CD4-positive, alpha-beta memory T cell (primary cell): ENCODE data around the gene AKNA. TPM values are rescaled to one million over a fixed set of nuclear protein-coding genes. Genes with fewer than 3 reads are reported as not detected.

Experiments used
- CTCF ChIA-PET: fragments of 350-600 bp; sonication (Branson Sonifier 250); formaldehyde crosslinking; loops from one replicate; lab custom pipeline; 2021; ENCODE audit warnings: inconsistent platforms; ENCODE audit not compliant: partially characterized antibody; lab: Charles Lee
- POLR2A ChIA-PET: fragments of 350-600 bp; sonication (Branson Sonifier 250); formaldehyde crosslinking; loops from one replicate; lab custom pipeline; 2021; ENCODE audit not compliant: partially characterized antibody; lab: Charles Lee
- DNase-seq, 5 donors: peaks; one replicate each; pipeline versions ENCODE4 v3.0.0 to v3.0.0-alpha.2; 2020 to 2022; ENCODE audit warnings: mixed read lengths in 1 of 5
- H3K27ac ChIP-seq: one replicate; pipeline ENCODE4 v1.7.0; 2013; ENCODE audit warnings: low read depth, low read length
- H3K27me3 ChIP-seq: 2 replicates; pipeline ENCODE4 v1.7.0; 2013; ENCODE audit warnings: mild to moderate bottlenecking, low read length, moderate library complexity; ENCODE audit not compliant: insufficient read depth
- H3K36me3 ChIP-seq: 2 replicates; pipeline ENCODE4 v1.7.0; 2013; ENCODE audit warnings: mild to moderate bottlenecking, low read length, moderate library complexity; ENCODE audit not compliant: insufficient read depth
- H3K4me1 ChIP-seq: 2 replicates; pipeline ENCODE4 v1.7.0; 2013; ENCODE audit warnings: mild to moderate bottlenecking, low read length, moderate library complexity; ENCODE audit not compliant: insufficient read depth
- H3K4me3 ChIP-seq, 2 donors: one replicate each; pipeline ENCODE4 v1.7.0; 2013; ENCODE audit warnings: low read length in 2 of 2, mild to moderate bottlenecking in 1 of 2
- H3K9me3 ChIP-seq, 2 donors: one replicate each; pipeline ENCODE4 v1.7.0; 2013; ENCODE audit warnings: low read length in 2 of 2, control low read depth in 1 of 2; ENCODE audit not compliant: control insufficient read depth in 1 of 2
- H3K27ac Mint-ChIP-seq, 7 donors: one replicate each; pipeline ENCODE4 v1.8.0; 2020 to 2021; ENCODE audit warnings: mixed read lengths in 7 of 7, mild to moderate bottlenecking in 6 of 7, inconsistent platforms in 3 of 7, moderate library complexity in 3 of 7
- H3K27me3 Mint-ChIP-seq, 2 donors: one replicate each; pipeline ENCODE4 v1.8.0; 2020 to 2021; ENCODE audit warnings: mixed read lengths in 2 of 2
- H3K36me3 Mint-ChIP-seq, 2 donors: one replicate each; pipeline ENCODE4 v1.8.0; 2020 to 2021; ENCODE audit warnings: mixed read lengths in 2 of 2, inconsistent platforms in 1 of 2, mild to moderate bottlenecking in 1 of 2
- H3K4me1 Mint-ChIP-seq, 4 donors: one replicate each; pipeline ENCODE4 v1.8.0; 2020 to 2021; ENCODE audit warnings: mixed read lengths in 4 of 4, mild to moderate bottlenecking in 1 of 4
- H3K4me3 Mint-ChIP-seq, 8 donors: one replicate each; pipeline ENCODE4 v1.8.0; 2020 to 2021; ENCODE audit warnings: mixed read lengths in 8 of 8, mild to moderate bottlenecking in 7 of 8, moderate library complexity in 6 of 8, inconsistent platforms in 3 of 8
- H3K9me3 Mint-ChIP-seq, 8 donors: one replicate each; pipeline ENCODE4 v1.8.0; 2020 to 2021; ENCODE audit warnings: mixed read lengths in 8 of 8, mild to moderate bottlenecking in 5 of 8, inconsistent platforms in 3 of 8, moderate library complexity in 1 of 8
- intact Hi-C: fragments of 100-400 bp; cut with micrococcal nuclease; formaldehyde crosslinking; loops from one replicate; pipeline ENCODE4 v1.15.1; 2023
- polyA plus RNA-seq, 2 donors: library from polyadenylated mRNA; unstranded; fragments of 300-500 nt; fragmentation: Illumina TruSeq; gene quantifications; one replicate each; pipeline ENCODE4 v1.2.3, GENCODE V29; 2021
- total RNA-seq, 2 experiments: library from RNA; stranded (reverse); gene quantifications; one replicate each; pipeline ENCODE4 v1.2.3, GENCODE V29; 2021

AKNA gene, protein sequence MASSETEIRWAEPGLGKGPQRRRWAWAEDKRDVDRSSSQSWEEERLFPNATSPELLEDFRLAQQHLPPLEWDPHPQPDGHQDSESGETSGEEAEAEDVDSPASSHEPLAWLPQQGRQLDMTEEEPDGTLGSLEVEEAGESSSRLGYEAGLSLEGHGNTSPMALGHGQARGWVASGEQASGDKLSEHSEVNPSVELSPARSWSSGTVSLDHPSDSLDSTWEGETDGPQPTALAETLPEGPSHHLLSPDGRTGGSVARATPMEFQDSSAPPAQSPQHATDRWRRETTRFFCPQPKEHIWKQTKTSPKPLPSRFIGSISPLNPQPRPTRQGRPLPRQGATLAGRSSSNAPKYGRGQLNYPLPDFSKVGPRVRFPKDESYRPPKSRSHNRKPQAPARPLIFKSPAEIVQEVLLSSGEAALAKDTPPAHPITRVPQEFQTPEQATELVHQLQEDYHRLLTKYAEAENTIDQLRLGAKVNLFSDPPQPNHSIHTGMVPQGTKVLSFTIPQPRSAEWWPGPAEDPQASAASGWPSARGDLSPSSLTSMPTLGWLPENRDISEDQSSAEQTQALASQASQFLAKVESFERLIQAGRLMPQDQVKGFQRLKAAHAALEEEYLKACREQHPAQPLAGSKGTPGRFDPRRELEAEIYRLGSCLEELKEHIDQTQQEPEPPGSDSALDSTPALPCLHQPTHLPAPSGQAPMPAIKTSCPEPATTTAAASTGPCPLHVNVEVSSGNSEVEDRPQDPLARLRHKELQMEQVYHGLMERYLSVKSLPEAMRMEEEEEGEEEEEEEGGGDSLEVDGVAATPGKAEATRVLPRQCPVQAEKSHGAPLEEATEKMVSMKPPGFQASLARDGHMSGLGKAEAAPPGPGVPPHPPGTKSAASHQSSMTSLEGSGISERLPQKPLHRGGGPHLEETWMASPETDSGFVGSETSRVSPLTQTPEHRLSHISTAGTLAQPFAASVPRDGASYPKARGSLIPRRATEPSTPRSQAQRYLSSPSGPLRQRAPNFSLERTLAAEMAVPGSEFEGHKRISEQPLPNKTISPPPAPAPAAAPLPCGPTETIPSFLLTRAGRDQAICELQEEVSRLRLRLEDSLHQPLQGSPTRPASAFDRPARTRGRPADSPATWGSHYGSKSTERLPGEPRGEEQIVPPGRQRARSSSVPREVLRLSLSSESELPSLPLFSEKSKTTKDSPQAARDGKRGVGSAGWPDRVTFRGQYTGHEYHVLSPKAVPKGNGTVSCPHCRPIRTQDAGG (N-terminal part only)
- total RNA-seq (100 to 1,000 TPM; 374 to 375 TPM), polyA plus RNA-seq (10 to 100 TPM in 1 of 2 donors, 1 to 10 TPM in 1; 1.9 to 35.6 TPM)

DNA sequence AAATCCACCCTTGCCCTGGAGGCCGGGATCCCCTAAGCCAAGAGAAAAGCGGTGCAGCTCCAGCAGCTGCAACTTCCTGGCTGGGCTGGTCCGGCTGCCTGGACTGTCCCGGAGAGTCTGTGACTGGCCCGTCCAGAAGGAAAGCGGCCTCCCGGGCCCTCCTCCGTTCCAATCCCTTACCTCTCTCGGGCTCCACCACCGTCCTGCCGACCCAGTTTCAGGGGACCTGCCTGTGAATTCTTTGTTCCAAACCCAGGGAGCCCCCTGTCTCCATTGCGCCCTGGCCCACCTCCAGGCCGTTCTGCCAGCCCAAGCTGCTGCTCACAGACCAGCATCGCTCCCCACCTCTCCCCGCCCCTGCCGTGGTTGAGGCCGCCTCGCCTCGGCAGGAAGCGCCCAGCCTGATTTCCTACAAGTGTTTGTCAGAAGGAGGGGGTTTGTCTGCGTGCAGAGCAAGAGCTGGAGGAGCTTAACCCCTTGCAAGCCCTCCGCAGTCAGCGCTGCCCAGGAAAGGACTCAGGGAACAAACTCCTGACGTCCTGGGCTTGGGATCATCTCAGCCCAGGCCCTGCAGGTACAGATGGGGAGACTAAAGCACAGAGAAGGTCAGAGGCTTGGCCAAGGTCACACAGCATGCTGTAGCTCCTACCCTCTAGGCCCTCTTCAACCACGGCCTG lies at the start of gene AKNA:
TSS of gene AKNA (minus strand) at position 303 of the 677 bp plus-strand sequence. CDS start 6,649 bp downstream, outside the sequence.
- ChIA-PET POLR2A (interaction anchor here (0.8 to 29.4 kb wide), 20 partner anchors 8 to 543 kb away, joined by 3 to 1614 read pairs (median 6); partner anchors contain the start of genes ATP6V1G1, TMEM268, TNFSF8 and WHRN), CTCF (interaction anchor here (0.8 to 8.0 kb wide), 11 partner anchors 8 to 350 kb away, joined by 3 to 85 read pairs (median 18); partner anchors contain the start of gene ATP6V1G1)
- H3K27me3 Mint-ChIP-seq, result no peaks in the 10 kb centered on the region
- H3K4me3 Mint-ChIP-seq, result peak within 1 kb of the TSS; percentile 95 to 100 (median 97)
- intact Hi-C loops, result loop anchor here (1.0 to 10.0 kb wide), 4 partner anchors 49 to 537 kb away; partner anchors contain the start of gene WHRN
- H3K9me3 Mint-ChIP-seq, result peaks cover 0 to 2% (median 0%) of the 10 kb centered on the region in 8 donors
- DNase-seq, result peak; percentile 85 to 91 (median 86)
- H3K27ac ChIP-seq, result peak within 1 kb of the TSS; percentile 88
- peaks cover 44 to 66% of the 10 kb centered on the region in 2 donors for H3K36me3 Mint-ChIP-seq
- H3K9me3 ChIP-seq, result no peaks in the 10 kb centered on the region
- H3K27me3 ChIP-seq, result no peaks in the 10 kb centered on the region
- peak within 1 kb of the TSS; percentile 78 to 99 for H3K4me3 ChIP-seq
- peaks cover 77% of the 10 kb centered on the region for H3K4me1 ChIP-seq
- peaks cover 39 to 91% (median 66%) of the 10 kb centered on the region in 4 donors for H3K4me1 Mint-ChIP-seq
- peak within 1 kb of the TSS; percentile 96 to 99 (median 97) for H3K27ac Mint-ChIP-seq
- no peaks in the 10 kb centered on the region for H3K36me3 ChIP-seq

DNA sequence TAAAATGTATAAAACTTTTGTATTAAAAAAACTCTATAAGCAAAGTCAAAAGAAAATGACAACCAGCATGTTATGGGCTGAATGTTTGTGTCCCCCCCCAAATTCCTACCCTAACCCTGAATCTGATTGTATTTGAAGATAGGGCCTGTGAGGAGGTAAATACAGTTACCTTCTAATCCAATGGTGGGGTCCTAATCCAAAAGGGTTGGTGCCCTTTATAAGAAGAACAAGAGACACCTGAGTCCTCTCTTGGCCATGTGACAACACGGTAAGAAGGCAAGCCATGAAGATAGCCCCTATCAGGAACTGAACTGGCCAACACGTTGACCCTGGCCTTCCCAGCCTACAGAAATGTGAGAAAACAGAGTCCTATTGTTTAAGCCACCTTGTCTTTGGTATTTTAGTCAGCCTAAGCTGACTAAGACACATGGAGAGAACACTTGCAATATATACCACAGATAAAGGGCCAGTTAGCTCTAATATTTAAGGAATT lies 49.7 kb upstream of the AKNA start:
- Mint-ChIP-seq H3K4me1 (peaks cover 0 to 4% (median 2%) of the 10 kb centered on the region in 4 donors), H3K27me3 (no peaks in the 10 kb centered on the region), H3K9me3 (no peaks in the 10 kb centered on the region), H3K27ac (no peak overlapping the region), H3K36me3 (no peaks in the 10 kb centered on the region), H3K4me3 (no peak overlapping the region)
- CTCF ChIA-PET, result interaction anchor here (7.0 kb wide), 1 partner anchor 216 kb away, joined by 93 read pairs; no protein-coding TSS in a partner anchor
- H3K27me3 ChIP-seq, result no peaks in the 10 kb centered on the region
- POLR2A ChIA-PET, result interaction anchor here (1.2 kb wide), 1 partner anchor 23 kb away, joined by 3 read pairs; no protein-coding TSS in a partner anchor
- no peak for DNase-seq
- no peak overlapping the region for H3K4me3 ChIP-seq
- no peak overlapping the region for H3K27ac ChIP-seq
- intact Hi-C loops, result no loop called here
- H3K36me3 ChIP-seq, result no peaks in the 10 kb centered on the region
- no peaks in the 10 kb centered on the region for H3K9me3 ChIP-seq
- H3K4me1 ChIP-seq, result peaks cover 6% of the 10 kb centered on the region

DNA sequence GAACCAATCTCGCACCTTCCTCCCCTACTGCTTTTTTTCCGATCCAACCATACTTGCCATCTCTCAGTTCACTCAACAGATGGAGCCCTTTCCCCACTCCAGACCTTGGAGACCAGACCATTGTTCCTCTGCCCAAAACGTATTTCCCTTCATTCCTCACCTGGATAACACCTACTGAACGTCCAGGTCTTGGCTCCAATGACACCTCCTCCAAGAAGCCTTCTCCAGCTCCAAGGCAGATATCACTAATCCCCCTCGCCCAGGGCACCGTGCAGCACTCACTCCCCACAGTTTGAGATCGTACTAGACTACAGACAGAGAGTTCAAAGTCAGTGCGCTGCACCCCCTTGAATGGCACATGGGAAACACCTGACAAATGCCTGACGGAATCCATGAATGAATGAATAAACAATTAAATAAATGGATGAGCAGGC lies 47.1 kb upstream of the AKNA start:
- peaks cover 6% of the 10 kb centered on the region for H3K4me1 ChIP-seq
- H3K27ac Mint-ChIP-seq, result no peak overlapping the region
- CTCF ChIA-PET, result interaction anchor here (0.8 to 7.0 kb wide), 15 partner anchors 12 to 232 kb away, joined by 3 to 93 read pairs (median 4); no protein-coding TSS in a partner anchor
- H3K4me1 Mint-ChIP-seq, result peaks cover 0 to 4% (median 2%) of the 10 kb centered on the region in 4 donors
- no peaks in the 10 kb centered on the region for H3K9me3 Mint-ChIP-seq
- peak in 3 of 5 donors; percentile 7 to 16 (median 15) for DNase-seq
- no peaks in the 10 kb centered on the region for H3K36me3 Mint-ChIP-seq
- no peaks in the 10 kb centered on the region for H3K9me3 ChIP-seq
- no peak overlapping the region for H3K4me3 Mint-ChIP-seq
- no peaks in the 10 kb centered on the region for H3K27me3 Mint-ChIP-seq
- no peaks in the 10 kb centered on the region for H3K36me3 ChIP-seq
- no peak overlapping the region for H3K4me3 ChIP-seq
- POLR2A ChIA-PET, result interaction anchor here (1.2 kb wide), 1 partner anchor 219 kb away, joined by 3 read pairs; no protein-coding TSS in a partner anchor
- intact Hi-C loops, result loop anchor here (1.0 kb wide), 2 partner anchors 70 to 218 kb away; partner anchors contain the start of gene WHRN
- H3K27me3 ChIP-seq, result no peaks in the 10 kb centered on the region
- no peak overlapping the region for H3K27ac ChIP-seq

DNA sequence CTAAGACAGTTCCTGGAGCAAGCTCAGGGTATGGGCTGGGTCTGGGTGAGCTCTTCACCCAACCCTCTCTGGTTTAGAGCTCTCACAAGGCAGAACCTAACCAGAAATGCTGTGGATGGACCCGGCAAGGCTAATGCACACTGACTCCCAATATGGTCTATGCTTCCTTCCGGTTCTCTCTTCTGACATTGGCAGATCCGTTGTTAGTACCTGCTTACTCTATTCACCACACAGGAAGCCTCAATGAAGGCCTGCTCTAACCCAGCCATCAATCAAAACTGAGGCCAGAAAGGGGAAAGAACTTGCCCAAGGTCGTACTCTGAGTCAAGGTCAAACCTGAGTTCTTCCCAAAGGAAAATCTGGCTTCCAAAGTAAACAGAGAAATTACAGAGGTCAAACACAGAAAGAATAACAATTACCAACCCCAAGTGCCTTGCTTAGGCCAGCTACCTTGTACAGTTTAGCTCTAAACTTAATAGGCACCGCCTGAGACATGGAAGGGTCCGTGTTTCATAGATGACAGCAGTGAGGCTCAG lies 46.0 kb upstream of the AKNA start:
- DNase-seq, result peak in 1 of 5 donors; percentile 10
- Mint-ChIP-seq H3K9me3 (no peaks in the 10 kb centered on the region), H3K27me3 (no peaks in the 10 kb centered on the region), H3K27ac (no peak overlapping the region), H3K4me1 (peaks cover 0 to 4% (median 2%) of the 10 kb centered on the region in 4 donors), H3K36me3 (no peaks in the 10 kb centered on the region), H3K4me3 (no peak overlapping the region)
- Histone ChIP-seq H3K4me3 (no peak overlapping the region), H3K36me3 (no peaks in the 10 kb centered on the region), H3K4me1 (peaks cover 6% of the 10 kb centered on the region), H3K27ac (no peak overlapping the region), H3K9me3 (no peaks in the 10 kb centered on the region), H3K27me3 (no peaks in the 10 kb centered on the region)
- ChIA-PET CTCF (interaction anchor here (0.6 to 7.0 kb wide), 7 partner anchors 28 to 219 kb away, joined by 3 to 93 read pairs (median 9); no protein-coding TSS in a partner anchor), POLR2A (interaction anchor here (1.3 to 1.5 kb wide), 2 partner anchors 28 to 220 kb away, joined by 3 to 4 read pairs; no protein-coding TSS in a partner anchor)
- intact Hi-C loops, result loop anchor here (1.0 kb wide), 2 partner anchors 72 to 220 kb away; partner anchors contain the start of gene WHRN

DNA sequence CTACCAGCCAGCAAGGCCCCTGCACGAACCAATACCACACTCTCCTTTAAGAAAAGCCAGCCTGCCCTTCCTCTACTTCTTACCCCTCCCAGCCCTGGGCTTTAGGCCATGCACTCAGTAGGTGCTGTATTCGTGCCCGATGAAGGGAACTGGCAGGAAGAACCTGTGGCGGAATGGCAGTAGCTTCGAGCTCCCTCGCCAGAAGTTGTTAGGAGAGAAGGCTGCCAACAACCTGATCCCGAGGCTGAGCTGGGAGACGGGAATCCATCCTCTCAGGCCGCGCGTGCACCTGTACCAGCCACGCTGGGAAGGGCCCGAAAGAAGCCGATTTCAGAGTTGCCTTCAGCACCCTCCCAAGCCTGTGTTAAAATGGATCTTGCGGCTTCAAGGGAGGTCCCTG lies 45.3 kb upstream of the AKNA start:
- DNase-seq, result no peak
- Histone ChIP-seq H3K27me3 (no peaks in the 10 kb centered on the region), H3K9me3 (no peaks in the 10 kb centered on the region), H3K4me1 (peaks cover 6% of the 10 kb centered on the region), H3K4me3 (no peak overlapping the region), H3K27ac (no peak overlapping the region), H3K36me3 (no peaks in the 10 kb centered on the region)
- intact Hi-C loops, result no loop called here
- ChIA-PET CTCF (interaction anchor here (0.6 to 7.0 kb wide), 5 partner anchors 28 to 220 kb away, joined by 3 to 93 read pairs (median 11); no protein-coding TSS in a partner anchor), POLR2A (interaction anchor here (1.3 to 1.5 kb wide), 2 partner anchors 27 to 220 kb away, joined by 3 to 4 read pairs; no protein-coding TSS in a partner anchor)
- Mint-ChIP-seq H3K27me3 (no peaks in the 10 kb centered on the region), H3K4me3 (no peak overlapping the region), H3K4me1 (peaks cover 0 to 4% (median 2%) of the 10 kb centered on the region in 4 donors), H3K36me3 (no peaks in the 10 kb centered on the region), H3K9me3 (no peaks in the 10 kb centered on the region), H3K27ac (no peak overlapping the region)
